Keratinocyte (primary cell): ENCODE measurements around the gene ADARB2.

Experiments used
- CTCF ChIP-seq, 3 experiments: IDR thresholded peaks in 1 of 3; conservative IDR thresholded peaks in 1 of 3; optimal IDR thresholded peaks in 1 of 3; 2 replicates in 2 of 3; 3 replicates in 1 of 3; pipeline versions ENCODE3 to v1.5.1; 2011; ENCODE audit warnings: low read length in 3 of 3, mild to moderate bottlenecking in 3 of 3, moderate library complexity in 2 of 3, control low read depth in 1 of 3, inconsistent platforms in 1 of 3; ENCODE audit not compliant: insufficient read depth in 2 of 3; ENCODE audit errors: extremely low read depth in 1 of 3
- EZH2 ChIP-seq: IDR thresholded peaks from one replicate; pipeline ENCODE4 v1.6.1; 2012; ENCODE audit warnings: inconsistent platforms, mild to moderate bottlenecking, low read length, moderate library complexity

- TF ChIP-seq CTCF (optimal IDR thresholded peaks at IDR 0.05 in 1 of 3, IDR thresholded peaks at IDR 0.05 in 1 of 3, conservative IDR thresholded peaks at IDR 0.05 in 1 of 3; ENCODE audit: extremely low read depth in 1 of 3, insufficient read depth in 2 of 3, low read length in 3 of 3) (no peak), EZH2 (no peak)
Measured at GRCh38 chr10:1451362-1451888, 285.9 kb downstream of the ADARB2 start.
